Heart left ventricle (tissue), 13 donors: ENCODE results near the gene UNC5C.

ENCODE experiments used
- POLR2A ChIP-seq, 2 donors: fragments of 450-650 bp; IDR thresholded peaks; one replicate each; pipeline ENCODE4 v1.6.1; 2017; ENCODE audit warnings: antibody characterized with exemption in 2 of 2, mild to moderate bottlenecking in 2 of 2, moderate library complexity in 2 of 2
- TF ChIP-seq, protein P1 (sequence below), 12 donors: fragments of 200-600 bp; sonication (generic) in 4 of 12; IDR thresholded peaks; one replicate each; pipeline versions ENCODE4 v1.5.0 to v1.8.0; 2018 to 2022; ENCODE audit warnings: antibody characterized with exemption in 12 of 12, mild to moderate bottlenecking in 5 of 12
- donor health status: ischemic (EF 13 %, LVEDD 7.1; RV severe dilation, severe dysfunction).
- donor health status: DM: no; HTN: yes; CAD: no.
- donor health status: DM: no; HTN: no; CAD: no.
- donor health status: ischemic (EF 25% LVEDD 6.9; RV normal size, moderate dysfunction).
- donor health status: ischemic (EF 25% LVEDD 5.7; RV mildly dilated, moderate dysfunction).
- donor health status: ischemic (EF 35%, LVEDD 5.7; RV mildly dilated, moderate dysfunction).
- donor health status: nonischemic (EF 11% LVEDD 7.7; RV severe dilation, severe dysfunction).
- donor health status: DM: yes; HTN: yes; CAD: no.
- donor health status: PGD.
- donor health status: ischemic (EF 29% LVEDD 5.4; RV normal size, mild dysfunction).
- donor health status: nonischemic (EF 23%, LVEDD 6.1; RV moderate dilation, normal function).

DNA sequence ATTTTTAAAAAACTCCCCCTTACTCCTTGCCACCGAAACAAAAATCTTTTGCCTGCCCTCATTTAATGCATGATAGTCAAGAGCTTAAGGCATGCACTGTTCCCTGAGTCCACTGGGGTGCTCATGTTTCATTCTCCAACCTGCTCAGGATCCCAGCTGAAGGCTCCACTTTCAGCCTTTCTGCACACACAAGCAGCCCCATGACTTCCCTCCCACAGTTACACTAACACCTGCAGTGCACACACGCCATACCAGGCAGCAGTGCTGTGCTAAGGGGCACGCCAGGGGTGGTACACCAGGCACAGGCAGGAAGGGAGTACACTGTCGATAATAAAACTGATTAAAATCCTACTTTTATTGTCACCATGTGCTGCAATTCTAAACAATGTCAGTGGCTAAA is 405.8 kb downstream of the UNC5C start:
- TF ChIP-seq, protein P1, sequence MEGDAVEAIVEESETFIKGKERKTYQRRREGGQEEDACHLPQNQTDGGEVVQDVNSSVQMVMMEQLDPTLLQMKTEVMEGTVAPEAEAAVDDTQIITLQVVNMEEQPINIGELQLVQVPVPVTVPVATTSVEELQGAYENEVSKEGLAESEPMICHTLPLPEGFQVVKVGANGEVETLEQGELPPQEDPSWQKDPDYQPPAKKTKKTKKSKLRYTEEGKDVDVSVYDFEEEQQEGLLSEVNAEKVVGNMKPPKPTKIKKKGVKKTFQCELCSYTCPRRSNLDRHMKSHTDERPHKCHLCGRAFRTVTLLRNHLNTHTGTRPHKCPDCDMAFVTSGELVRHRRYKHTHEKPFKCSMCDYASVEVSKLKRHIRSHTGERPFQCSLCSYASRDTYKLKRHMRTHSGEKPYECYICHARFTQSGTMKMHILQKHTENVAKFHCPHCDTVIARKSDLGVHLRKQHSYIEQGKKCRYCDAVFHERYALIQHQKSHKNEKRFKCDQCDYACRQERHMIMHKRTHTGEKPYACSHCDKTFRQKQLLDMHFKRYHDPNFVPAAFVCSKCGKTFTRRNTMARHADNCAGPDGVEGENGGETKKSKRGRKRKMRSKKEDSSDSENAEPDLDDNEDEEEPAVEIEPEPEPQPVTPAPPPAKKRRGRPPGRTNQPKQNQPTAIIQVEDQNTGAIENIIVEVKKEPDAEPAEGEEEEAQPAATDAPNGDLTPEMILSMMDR (IDR thresholded peaks at IDR 0.05), result no peak
- no peak for TF ChIP-seq POLR2A (IDR thresholded peaks at IDR 0.05)
